HG03135 (cell line): ENCODE measurements around the gene ZNF18.
"Not testable (repeated sequence)": the region's sequence is repeated elsewhere in the genome, so short reads cannot be mapped to it uniquely, and the experiment has no call there.

Source experiments
- ATAC-seq: cut with Tn5 transposase; IDR thresholded peaks from one replicate; pipeline ENCODE4 v1.9.1; 2021; ENCODE audit warnings: mild to moderate bottlenecking, moderate library complexity; ENCODE audit not compliant: unreplicated experiment

ZNF18 gene

GRCh38 chr17:11986942-11987329 lies 10.3 kb downstream of the ZNF18 start:
- ATAC-seq: no peak

GRCh38 chr17:11986179-11986941 lies 10.9 kb downstream of the ZNF18 start:
- ATAC-seq: no peak

- ATAC-seq: no peak
Measured at GRCh38 chr17:11981862-11982261, 15.4 kb downstream of the ZNF18 start.

GRCh38 chr17:11980813-11981212 lies 16.5 kb downstream of the ZNF18 start:
- no peak for ATAC-seq

GRCh38 chr17:11979795-11980194 lies 17.5 kb downstream of the ZNF18 start:
- no peak for ATAC-seq

GRCh38 chr17:11972741-11973140 lies 24.5 kb downstream of the ZNF18 start:
- not testable (repeated sequence) for ATAC-seq

- ATAC-seq: no peak
Measured at GRCh38 chr17:11969565-11969964, 27.7 kb downstream of the ZNF18 start.

GRCh38 chr17:11954936-11955335 lies 42.3 kb downstream of the ZNF18 start:
- ATAC-seq: no peak

- ATAC-seq: no peak
Measured at GRCh38 chr17:11953924-11954323, 43.4 kb downstream of the ZNF18 start.

GRCh38 chr17:11952610-11953009 lies 44.7 kb downstream of the ZNF18 start:
- ATAC-seq: no peak

GRCh38 chr17:11950771-11951519 lies 46.3 kb downstream of the ZNF18 start:
- no peak for ATAC-seq

GRCh38 chr17:11949571-11949970 lies 47.7 kb downstream of the ZNF18 start:
- not testable (repeated sequence) for ATAC-seq

- no peak for ATAC-seq
Measured at GRCh38 chr17:11948789-11949188, 48.5 kb downstream of the ZNF18 start.

GRCh38 chr17:11944587-11944986 lies 52.7 kb downstream of the ZNF18 start:
- no peak for ATAC-seq

GRCh38 chr17:11943759-11944347 lies 53.4 kb downstream of the ZNF18 start:
- ATAC-seq: no peak

GRCh38 chr17:11943086-11943485 lies 54.2 kb downstream of the ZNF18 start:
- not testable (repeated sequence) for ATAC-seq

- no peak for ATAC-seq
Measured at GRCh38 chr17:11940904-11941303, 56.4 kb downstream of the ZNF18 start.

- ATAC-seq: no peak
Measured at GRCh38 chr17:11935734-11936406, 61.4 kb downstream of the ZNF18 start.

- no peak for ATAC-seq
Measured at GRCh38 chr17:11932337-11932898, 64.9 kb downstream of the ZNF18 start.

GRCh38 chr17:11928436-11928835 lies 68.8 kb downstream of the ZNF18 start:
- ATAC-seq: no peak
